Ramos (cell line): Measurements from ENCODE around the gene C20orf173.
"Not testable (repeated sequence)": the region's sequence is repeated elsewhere in the genome, so short reads cannot be mapped to it uniquely, and the experiment has no call there.

Experiments
- in situ Hi-C: fragments of 300-500 bp; cut with MboI; formaldehyde crosslinking; loops from one replicate; pipeline ENCODE4 v1.14.3; 2022; ENCODE audit warnings: low sequenced_read_pairs; ENCODE audit not compliant: unreplicated experiment

C20orf173 gene

DNA sequence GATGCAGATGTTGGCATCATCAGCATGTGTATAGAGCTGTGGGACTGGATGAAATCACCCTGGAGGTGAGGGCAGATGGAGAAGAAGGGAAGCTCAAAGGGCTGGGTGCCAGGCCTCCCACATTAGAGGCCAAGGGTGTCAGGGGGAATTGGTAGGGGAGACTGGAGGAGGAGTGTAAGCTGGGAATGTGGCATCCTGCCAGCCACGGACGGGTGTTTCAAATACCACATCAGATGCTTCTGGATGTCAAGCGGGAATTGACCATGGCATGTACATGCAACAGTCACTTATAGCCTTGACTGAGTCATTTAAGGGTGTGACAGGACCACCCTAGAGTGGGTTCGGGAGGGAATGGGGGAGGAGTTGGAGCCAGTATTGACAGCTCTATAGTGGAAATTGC, 22.1 kb upstream of the C20orf173 start:
- in situ Hi-C loops, result no loop called here

GRCh38 chr20:35547329-35547728, 17.9 kb upstream of the C20orf173 start:
- in situ Hi-C loops, result no loop called here

GRCh38 chr20:35546127-35546526, 16.7 kb upstream of the C20orf173 start:
- in situ Hi-C loops, result no loop called here

- in situ Hi-C loops, result not testable (repeated sequence)
Observed at GRCh38 chr20:35544941-35545340, 15.5 kb upstream of the C20orf173 start.

DNA sequence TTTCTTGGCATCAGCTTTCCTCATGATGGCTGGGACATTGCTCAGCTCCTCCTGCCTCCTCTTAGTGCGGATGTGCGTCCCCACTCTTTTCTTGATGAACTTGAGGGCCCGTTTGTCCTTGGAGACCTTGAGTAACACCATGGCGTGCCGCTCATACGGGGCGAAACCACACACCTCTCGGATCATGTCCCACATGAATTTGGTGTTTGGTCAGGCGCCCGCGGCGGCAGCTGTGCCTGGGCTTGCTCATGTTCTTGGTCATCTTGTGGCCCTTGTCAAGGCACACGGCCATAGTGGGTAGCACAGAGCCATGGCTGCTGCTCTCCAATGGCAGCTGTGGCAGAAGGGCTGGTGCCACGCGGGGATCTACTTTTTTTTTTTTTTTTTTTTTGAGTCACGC, 15.0 kb upstream of the C20orf173 start:
- in situ Hi-C loops, result no loop called here

DNA sequence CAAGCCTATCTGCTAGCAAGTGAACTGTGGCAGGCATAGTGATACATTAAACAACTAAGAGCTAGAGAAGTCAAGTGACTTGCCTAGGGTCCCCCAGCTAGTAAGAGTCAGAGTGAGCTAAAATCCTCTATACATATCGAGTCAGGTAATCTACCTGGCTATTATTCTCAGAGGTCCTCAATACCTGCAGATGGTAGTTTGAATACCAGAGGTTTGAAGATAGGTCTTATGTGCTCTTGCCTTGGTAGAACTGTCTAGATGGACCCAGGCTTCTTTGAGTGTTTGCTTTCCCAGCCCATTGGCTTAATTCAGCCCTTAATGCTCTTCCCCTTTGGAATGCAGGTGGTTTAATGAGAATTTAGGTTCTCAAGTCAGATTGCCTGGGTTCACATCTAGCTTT, 13.5 kb upstream of the C20orf173 start:
- in situ Hi-C loops, result no loop called here

DNA sequence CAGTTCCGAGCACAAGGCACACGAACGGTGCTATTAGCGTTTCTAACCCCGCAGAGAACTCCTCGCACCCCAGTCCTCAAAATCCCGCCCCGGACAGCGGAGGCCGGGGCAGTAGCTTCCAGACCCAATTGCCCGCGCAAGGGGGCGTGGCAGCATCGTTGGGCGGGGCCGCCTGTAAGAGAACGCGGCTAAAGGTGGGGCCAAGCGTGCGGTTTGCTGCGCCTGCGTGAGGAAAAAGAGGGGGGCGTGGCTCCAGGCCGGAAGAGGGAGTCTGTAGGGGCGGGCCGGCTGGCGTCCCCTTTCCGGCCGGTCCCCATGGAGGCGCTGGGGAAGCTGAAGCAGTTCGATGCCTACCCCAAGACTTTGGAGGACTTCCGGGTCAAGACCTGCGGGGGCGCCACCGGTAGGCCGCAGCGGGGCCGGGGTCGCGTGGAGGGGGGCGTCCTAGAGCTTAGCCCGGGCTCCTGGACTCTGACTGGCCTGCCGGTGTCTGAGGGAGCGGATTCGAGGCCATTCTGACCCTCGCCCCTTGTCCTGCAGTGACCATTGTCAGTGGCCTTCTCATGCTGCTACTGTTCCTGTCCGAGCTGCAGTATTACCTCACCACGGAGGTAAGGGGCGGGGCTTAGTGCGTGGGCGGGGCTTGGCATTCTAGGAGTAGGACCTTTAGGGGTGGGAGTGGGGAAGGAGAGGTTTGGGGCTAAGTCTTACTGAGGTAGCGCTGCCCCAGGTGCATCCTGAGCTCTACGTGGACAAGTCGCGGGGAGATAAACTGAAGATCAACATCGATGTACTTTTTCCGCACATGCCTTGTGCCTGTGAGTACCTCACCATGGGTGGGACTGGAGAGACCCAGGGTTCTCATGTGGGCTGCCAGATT, 12.6 kb upstream of the C20orf173 start, which contains the start of gene ERGIC3:
Gene ERGIC3 (plus strand): TSS at position 296 of the 880 bp plus-strand sequence. CDS start 20 bp downstream, at position 316.
- in situ Hi-C loops, result no loop called here

DNA sequence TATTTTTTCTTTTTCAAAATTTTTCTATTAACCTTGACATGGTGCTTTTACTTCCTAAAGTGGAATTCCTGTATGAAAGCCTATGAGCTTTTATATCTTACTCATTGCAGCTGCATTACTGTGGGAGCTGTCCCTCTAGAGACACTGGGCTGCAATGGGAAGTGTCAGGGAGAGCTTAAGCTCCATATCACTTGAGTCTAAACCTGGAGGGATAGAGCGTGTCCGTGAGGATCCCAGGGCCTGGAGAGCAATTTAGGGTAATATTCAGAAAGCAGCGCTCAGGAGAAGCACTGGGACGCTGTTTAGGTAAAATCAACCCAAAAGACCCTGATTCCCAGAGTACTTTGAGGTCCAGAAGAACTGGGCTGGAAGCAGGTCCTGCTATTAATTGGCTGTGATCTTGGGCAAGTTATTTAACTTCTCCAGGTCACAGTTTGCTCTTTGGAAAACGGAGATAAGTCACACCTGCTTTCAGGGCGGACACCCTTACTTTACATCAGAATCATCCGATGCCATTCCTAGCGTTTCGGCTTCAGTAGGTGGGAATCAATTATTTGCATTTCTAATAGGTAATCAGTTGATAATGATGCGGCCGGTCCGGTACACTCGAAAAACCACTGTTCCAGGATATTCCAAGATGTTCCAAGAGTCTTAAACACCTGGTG, 11.8 kb upstream of the C20orf173 start:
- in situ Hi-C loops, result no loop called here

GRCh38 chr20:35539756-35540212, 10.3 kb upstream of the C20orf173 start:
- in situ Hi-C loops, result no loop called here

GRCh38 chr20:35527122-35527769, 2.2 kb downstream of the C20orf173 start:
- in situ Hi-C loops, result no loop called here

- in situ Hi-C loops, result no loop called here
Observed at GRCh38 chr20:35525639-35526038, 3.8 kb downstream of the C20orf173 start.

- in situ Hi-C loops, result no loop called here
Observed at GRCh38 chr20:35523298-35523888, 6.1 kb downstream of the C20orf173 start.

DNA sequence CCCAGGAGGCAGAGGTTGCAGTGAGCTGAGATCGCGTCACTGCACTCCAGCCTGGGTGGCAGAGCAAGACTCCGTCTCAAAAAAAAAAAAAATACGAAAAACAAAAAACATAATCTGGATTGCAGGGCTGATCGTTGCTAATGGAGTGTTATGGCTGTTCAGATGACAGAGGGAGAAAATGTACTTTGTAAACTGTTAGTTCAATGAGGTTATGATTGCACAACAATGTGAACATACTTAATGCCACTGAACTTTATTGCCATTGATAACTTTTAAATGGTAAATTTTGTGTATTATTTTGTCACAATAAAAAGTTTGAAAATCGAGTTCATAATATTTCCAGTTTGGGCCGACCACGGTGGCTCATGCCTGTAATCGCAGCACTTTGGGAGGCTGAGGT, 10.5 kb downstream of the C20orf173 start:
- in situ Hi-C loops, result no loop called here

GRCh38 chr20:35517767-35518166, 11.7 kb downstream of the C20orf173 start:
- in situ Hi-C loops, result not testable (repeated sequence)

GRCh38 chr20:35517125-35517524, 12.3 kb downstream of the C20orf173 start:
- in situ Hi-C loops, result no loop called here

- in situ Hi-C loops, result no loop called here
Observed at GRCh38 chr20:35515949-35516645, 13.4 kb downstream of the C20orf173 start.

DNA sequence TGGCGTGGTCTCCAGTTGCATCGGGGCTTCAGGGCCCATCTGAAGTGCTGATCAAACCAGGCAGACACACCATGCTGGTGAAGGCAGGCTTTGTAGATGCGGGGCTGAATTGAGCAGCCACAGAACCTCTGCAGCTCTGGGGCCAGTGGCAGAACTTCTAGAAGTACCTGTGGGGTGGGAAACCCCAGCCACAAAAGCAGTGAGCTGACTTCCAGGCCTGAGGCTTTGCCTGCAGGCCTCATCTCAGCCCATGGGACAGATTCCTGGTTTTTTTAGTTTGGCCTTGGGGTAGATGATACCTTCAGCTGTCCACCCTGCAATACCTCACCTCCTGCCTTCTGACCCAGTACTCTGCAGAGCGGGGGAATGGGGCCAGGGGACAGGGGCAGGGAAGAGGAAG, 14.1 kb downstream of the C20orf173 start:
- in situ Hi-C loops, result no loop called here

DNA sequence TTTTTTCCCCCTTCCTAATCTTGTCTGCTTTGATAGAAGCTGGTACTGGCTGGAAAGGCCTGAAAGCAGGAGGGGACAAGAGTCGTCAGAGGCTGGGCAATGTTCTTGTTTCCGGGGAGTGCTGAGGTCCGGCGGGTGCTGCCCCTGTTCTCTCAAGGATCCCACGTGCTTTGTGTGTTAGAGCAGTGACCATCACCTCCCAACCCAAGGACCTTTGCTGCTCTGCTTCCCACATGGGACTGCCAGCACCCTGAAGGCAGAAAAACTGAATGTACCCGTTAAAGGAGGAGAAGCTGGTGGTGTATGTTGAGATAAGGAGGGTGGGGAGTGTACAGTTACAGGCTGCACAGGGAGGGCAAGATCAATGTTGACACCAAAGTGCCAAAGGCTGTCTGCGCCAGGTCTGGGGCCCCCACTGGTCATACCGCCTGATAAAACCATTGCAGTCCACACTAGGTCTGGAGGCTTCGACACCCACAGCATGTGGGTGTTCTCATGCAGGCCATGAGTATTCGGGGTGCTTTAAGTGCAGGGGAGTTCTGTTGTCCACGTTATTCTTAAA, 15.0 kb downstream of the C20orf173 start:
- in situ Hi-C loops, result no loop called here

DNA sequence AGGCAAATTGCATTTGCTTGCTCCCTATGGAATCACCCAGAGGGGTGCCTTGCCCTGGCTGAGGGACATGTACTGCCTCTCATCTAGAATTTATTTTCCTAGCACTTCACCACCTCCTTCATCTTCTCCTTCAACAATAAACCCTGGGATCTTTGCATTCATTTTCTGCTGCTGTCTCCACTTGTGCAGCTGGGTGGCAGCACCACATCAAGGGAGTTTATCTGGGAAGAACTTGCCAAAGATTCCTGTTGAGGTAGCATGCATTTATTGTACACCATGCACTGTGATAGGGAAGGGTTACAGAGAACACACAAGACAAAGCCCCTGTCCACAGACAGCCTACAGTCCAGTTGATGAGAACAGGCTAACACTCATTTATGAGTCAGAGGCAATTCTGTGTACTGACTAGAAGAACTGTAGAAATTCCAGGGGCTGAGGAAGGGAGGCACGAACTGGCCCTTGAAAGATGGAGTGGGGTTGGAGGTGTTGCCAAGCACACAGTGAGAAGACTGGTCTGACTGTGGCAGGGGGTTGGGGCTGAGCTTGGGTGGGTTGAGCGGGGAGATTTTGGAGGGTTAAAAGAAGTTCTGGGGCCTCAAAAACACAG, 17.5 kb downstream of the C20orf173 start:
- in situ Hi-C loops, result no loop called here
